ENCODE data around the gene CDC25B. TPM values are rescaled to one million over a fixed set of nuclear protein-coding genes. Genes with fewer than 3 reads are reported as not detected.

The CDC25B gene
- total and polyA plus RNA-seq, 2 of the 13 experiments (the other 11 are each of a cell fraction or from before 2014, with no cell fraction given) = 14.5 to 19.4 TPM

GRCh38 chr20:3795511-3796468, at the start of gene CDC25B (continued):
- TF ChIP-seq ZBTB8A (CRISPR knock-in tag; IDR thresholded peaks at IDR 0.05; ENCODE audit: borderline replicate concordance, low read depth) = no peak
- TF ChIP-seq, protein P1, sequence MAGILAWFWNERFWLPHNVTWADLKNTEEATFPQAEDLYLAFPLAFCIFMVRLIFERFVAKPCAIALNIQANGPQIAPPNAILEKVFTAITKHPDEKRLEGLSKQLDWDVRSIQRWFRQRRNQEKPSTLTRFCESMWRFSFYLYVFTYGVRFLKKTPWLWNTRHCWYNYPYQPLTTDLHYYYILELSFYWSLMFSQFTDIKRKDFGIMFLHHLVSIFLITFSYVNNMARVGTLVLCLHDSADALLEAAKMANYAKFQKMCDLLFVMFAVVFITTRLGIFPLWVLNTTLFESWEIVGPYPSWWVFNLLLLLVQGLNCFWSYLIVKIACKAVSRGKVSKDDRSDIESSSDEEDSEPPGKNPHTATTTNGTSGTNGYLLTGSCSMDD (CRISPR knock-in tag; IDR thresholded peaks at IDR 0.05) = no peak
- no peak for TF ChIP-seq SRF (IDR thresholded peaks at IDR 0.05; ENCODE audit: low read depth, low read length)
- no peak; the same call in 1 of the 2 replicates for TF ChIP-seq CBFB (CRISPR knock-in tag; IDR thresholded peaks at IDR 0.05)
- TF ChIP-seq, protein P2, sequence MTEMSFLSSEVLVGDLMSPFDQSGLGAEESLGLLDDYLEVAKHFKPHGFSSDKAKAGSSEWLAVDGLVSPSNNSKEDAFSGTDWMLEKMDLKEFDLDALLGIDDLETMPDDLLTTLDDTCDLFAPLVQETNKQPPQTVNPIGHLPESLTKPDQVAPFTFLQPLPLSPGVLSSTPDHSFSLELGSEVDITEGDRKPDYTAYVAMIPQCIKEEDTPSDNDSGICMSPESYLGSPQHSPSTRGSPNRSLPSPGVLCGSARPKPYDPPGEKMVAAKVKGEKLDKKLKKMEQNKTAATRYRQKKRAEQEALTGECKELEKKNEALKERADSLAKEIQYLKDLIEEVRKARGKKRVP (CRISPR knock-in tag; IDR thresholded peaks at IDR 0.05) = 0 out of 4 replicates have a peak, but pooled peaks of 1 of the 2 experiments have one; percentile 19
- peak; percentile 86 for TF ChIP-seq ZNF687 (CRISPR knock-in tag; IDR thresholded peaks at IDR 0.05)
- no peak; the same call in 1 of the 2 replicates for TF ChIP-seq POGK (CRISPR knock-in tag; conservative IDR thresholded peaks at IDR 0.05)
- no peak for TF ChIP-seq TCF7L2 (IDR thresholded peaks at IDR 0.05; ENCODE audit: low read depth, low read length)
- no peak for TF ChIP-seq ZNF253 (CRISPR knock-in tag; IDR thresholded peaks at IDR 0.05; ENCODE audit: borderline replicate concordance)
- TF ChIP-seq ZNF850 (CRISPR knock-in tag; conservative IDR thresholded peaks at IDR 0.05) = peak; percentile 76; the same call in 1 of the 2 replicates
- no peak for TF ChIP-seq HOXA9 (CRISPR knock-in tag; IDR thresholded peaks at IDR 0.05; ENCODE audit: borderline replicate concordance)
- peak; percentile 93 for TF ChIP-seq E2F5 (CRISPR knock-in tag; conservative IDR thresholded peaks at IDR 0.05)
- TF ChIP-seq ZNF296 (CRISPR knock-in tag; conservative IDR thresholded peaks at IDR 0.05) = no peak
- TF ChIP-seq ZFX (CRISPR knock-in tag; IDR thresholded peaks at IDR 0.05; ENCODE audit: low read depth) = peak; percentile 85
- no peak; the same call in 1 of the 2 replicates for TF ChIP-seq ZNF749 (CRISPR knock-in tag; IDR thresholded peaks at IDR 0.05; ENCODE audit: borderline replicate concordance)
- no peak for TF ChIP-seq ZNF383 (CRISPR knock-in tag; IDR thresholded peaks at IDR 0.05; ENCODE audit: borderline replicate concordance)
- TF ChIP-seq ZNF30 (CRISPR knock-in tag; IDR thresholded peaks at IDR 0.05) = no peak
- peak; percentile 95 for TF ChIP-seq ELF3 (CRISPR knock-in tag; IDR thresholded peaks at IDR 0.05)
- peak; percentile 100 for TF ChIP-seq HNRNPK (IDR thresholded peaks at IDR 0.05; ENCODE audit: low read depth, low read length, poor library complexity, severe bottlenecking)

Data from HepG2 (cell line).